ENCODE data around the gene MS4A4A. TPM values are rescaled to one million over a fixed set of nuclear protein-coding genes. Genes with fewer than 3 reads are reported as not detected.
"Not testable (repeated sequence)": the region's sequence is repeated elsewhere in the genome, so short reads cannot be mapped to it uniquely, and the experiment has no call there.

Gene MS4A4A
- polyA plus RNA-seq (ENCODE audit: insufficient read length) = 3.3 TPM
- long read RNA-seq, donor 1 = 0 reads
- long read RNA-seq, donor 2, transcript MS4A4A-201 (7 exons, 1,604 nt) = major isoform, 5 of 7 reads
- long read RNA-seq, donor 2, partial matches to known transcripts = 0 of 7 reads
- long read RNA-seq, donor 2, other reads (novel, unspliced or antisense) = 0 of 7 reads
- long read RNA-seq, donor 3, partial matches to known transcripts = 0 of 2 reads
- long read RNA-seq, donor 3, other reads (novel, unspliced or antisense) = 0 of 2 reads
- long read RNA-seq, donor 4 = 0 reads
- long read RNA-seq, donor 5, partial matches to known transcripts = 0 of 4 reads
- long read RNA-seq, donor 5, other reads (novel, unspliced or antisense) = 0 of 4 reads
- long read RNA-seq, donor 6, partial matches to known transcripts = 0 of 2 reads
- long read RNA-seq, donor 6, other reads (novel, unspliced or antisense) = 0 of 2 reads
- long read RNA-seq, donor 7, partial matches to known transcripts = 0 of 4 reads
- long read RNA-seq, donor 7, other reads (novel, unspliced or antisense) = 0 of 4 reads
- long read RNA-seq, donor 8 = 0 reads

DNA sequence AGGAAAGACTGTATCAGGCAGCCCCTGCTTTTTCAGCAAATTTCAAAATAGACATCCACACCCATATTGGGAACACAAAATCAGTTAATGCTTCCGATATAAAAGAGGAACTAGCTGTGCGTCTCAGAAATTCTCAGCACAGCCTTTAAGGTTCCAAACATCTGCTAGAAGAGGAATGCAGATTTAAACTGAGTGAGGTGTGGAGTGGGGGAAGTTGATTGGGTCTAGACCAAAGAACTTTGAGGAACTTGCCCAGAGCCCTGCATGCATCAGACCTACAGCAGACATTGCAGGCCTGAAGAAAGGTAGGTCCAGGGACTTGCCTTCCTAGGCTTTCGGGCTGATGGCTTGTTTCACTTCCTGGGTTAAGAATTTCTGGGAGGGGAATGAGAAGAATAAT is at the start of gene MS4A4A:
Gene MS4A4A, plus strand, starts transcription at position 255 of the 400 bp plus-strand sequence. Its CDS starts 10 bp downstream, at position 265.
- no peak for DNase-seq

DNA sequence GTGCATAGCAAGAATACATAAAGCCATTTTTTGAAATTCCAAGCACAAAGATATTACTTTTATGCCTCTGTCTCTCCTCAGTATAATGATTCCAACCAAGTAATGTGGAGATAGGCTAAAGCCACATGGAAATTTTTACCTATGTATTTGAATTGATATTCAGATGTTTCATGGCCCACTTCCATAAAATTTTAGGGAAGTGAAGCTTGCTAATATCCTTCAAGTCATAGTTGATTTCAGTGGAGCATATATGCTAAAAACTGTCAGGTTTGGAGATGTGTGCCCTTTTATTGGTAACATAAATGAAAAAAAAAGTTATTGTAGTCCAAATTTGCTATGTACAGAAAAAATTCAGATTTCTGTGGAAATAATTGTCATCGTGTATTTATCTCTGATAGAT is 49.8 kb upstream of the MS4A4A start:
- DNase-seq = no peak

DNA sequence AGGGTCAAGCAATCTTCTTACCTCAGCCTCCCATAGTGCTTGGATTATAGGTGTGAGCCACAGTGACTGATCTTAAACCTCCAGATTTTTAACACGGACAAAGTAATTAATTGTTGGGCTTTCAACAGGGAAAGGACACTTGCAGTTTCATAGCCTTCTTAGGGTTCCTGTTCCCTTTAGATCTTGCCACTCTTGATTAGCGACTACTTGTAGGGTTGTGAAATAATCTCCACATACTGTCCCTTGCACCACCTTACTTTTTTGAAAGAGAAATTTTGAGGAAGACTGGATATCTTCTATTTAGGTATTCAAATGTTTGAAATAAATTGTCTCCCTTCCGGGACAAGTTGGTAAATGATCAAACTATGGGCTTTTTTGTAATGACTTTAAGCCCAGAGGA is 45.1 kb upstream of the MS4A4A start:
- no peak for DNase-seq

DNA sequence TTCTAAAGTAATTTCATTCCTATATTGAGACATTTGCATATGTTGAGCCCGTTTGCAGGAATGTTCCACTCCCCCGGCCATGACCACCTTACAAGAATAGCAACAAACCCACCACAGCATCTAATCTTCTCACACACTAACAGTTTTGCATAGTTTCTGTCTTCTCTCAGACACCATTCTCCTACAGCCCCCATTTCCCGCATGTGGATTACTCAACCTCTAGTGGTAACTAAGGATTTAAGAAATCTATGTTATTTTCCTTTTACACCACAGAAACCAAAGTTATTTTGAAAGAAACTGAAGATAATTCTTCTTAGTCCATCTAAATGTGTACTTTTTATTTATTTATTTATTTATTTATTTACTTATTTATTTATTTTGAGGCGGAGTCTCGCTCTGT is 39.8 kb upstream of the MS4A4A start:
- DNase-seq = no peak

DNA sequence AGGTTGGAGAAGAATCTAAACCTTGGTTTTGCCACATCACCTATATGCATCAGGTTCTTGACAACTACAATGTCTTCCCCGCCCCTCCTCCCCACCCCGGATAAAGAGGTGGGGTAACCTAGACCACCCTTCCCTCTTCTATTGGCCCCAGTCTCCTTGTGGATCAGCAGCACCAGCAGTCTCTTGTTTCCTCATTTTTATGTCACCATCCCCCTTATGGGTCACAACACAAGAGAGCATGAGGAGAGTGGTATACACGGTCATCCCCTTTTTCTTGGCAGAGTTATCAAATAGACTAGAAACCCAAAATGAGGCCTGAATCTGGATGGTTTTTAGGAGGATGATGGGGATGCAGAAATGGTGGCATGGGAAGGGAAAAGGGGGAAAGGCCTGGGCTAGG is 38.7 kb upstream of the MS4A4A start:
- DNase-seq = no peak

DNA sequence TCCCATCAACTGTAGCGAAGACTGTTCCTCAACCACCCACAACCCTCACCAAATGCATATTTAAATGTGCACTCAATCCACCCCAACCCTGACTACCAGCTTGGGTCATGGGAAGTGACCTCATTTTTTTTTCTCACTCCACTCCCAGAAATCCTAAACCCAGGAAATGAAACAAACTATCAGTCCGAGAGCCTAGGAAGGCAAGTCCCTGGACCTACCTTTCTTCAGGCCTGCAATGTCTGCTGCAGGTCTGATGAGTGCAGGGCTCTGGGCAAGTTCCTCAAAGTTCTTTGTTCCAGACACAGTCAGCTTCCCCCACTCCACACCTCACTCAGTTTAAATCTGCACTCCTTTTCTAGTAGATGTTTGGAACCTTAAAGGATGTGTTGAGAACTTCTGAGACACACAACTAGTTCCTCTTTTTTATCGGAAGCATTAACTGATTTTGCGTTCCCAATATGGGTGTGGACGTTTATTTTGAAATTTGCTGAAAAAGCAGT is 37.7 kb upstream of the MS4A4A start, which contains the start of gene MS4A4E:
Gene MS4A4E, minus strand, starts transcription at position 398 of the 500 bp plus-strand sequence. CDS start 13,082 bp downstream, outside the sequence.
- DNase-seq = no peak

DNA sequence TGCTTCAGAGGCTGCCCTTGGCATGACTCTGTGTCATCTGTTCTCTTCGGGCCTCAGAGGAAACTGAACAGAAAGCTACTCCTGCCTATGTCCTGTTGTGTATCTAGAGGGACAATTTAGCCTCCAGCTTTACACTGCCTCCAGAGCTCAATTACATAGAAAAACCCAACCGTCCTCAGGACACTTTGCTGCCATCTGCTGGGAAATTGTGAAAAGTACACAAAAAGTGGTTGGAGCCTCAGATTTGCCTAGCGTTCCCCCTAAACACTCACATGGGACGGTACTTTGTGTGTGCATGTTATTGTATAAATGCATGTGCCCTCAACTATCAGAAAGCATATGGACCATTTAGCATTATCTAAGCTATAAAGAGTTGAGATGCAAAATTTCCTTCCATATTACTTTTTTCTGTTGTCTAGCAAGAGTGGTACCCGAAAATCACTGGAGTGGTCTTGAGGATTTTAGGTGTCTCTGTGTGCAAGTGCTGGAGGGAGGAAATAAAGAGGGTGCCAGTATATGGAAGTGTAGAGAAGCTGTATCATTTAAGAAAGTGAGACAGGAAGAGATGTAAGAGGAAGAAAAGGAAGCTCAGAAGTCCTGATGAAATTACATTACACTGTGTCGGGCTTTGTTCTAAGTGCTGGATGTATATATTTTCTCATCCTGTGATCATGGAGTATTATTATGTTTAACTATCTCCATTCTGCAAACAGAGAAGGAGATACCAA is 28.8 kb upstream of the MS4A4A start:
- peak; percentile 15 for DNase-seq

DNA sequence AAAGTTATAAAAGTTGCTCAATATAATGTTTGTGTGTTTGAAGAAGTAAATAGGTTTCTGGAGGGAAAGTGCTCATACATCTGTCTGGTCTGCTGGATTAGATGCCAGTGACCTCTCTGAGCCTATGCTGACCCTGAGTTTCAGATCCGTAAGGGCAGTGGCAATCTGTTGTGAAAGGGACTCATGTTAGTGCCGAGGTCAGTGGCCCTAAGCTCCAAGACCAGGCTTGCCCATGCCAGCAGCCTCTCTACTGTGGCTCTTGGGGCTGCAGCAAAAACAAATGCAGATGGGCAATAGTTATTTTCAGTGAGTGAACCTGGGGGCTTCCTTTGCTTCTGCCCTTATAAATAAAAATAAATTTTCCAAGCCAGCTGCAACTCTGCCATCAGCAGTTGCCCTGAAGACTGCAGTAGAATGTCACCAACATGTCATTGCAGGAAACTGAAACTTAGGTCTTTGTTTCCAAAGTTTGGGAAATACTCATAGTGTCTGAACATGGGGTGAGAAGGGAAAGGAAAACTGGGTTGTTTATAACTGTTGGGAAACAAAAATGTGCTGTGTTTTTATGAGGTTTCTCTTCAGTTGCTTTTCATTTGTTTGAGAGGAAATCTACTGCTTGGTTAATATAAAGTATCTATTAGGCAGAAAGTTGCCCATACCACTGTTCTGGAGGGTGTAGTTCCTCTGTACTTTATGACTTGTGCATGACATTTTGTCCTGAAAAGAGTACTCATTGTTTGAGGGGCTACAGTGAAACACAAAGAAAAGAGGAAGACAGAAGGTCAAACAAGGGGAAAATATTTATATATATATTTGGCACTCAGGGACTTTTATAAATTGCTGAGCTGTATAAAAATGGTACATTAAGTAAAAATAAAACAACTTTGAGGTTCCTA is 28.0 kb upstream of the MS4A4A start:
- DNase-seq = no peak

DNA sequence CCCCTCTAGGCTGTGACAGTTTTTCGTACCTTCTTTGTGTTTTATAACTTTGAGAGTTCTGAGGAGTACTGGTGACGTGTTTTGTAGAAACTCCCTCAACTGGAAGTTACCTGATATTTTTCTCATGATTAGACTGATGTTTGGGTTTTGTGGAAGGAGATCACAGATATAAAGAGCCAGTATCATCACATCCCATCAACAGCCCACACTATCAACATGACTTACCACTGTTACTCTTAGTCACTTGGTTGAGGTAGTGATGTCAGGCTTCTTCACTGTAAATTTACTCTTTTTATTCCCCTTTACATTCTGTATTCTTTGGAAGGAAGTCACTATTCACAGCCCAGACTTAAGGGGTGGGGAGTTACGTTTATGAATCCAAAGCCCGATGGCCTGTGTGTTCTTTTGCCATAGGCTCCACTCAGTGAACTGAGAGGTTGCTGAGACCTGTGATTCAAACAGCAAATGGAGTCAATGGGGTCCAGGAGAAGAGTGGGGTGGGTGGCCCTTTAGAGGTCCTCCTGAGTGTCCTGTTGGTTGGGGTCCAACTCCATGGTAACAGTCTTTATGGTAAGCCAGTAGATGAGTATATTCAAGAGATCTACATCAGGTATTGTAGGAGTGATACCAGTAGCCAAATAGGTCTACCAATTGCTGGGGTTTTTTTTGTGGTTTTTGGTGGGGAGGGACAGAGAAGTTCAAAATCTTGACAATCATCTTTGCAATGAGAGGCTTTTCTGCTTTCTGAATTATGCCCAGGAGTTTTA is 22.3 kb upstream of the MS4A4A start:
- no peak for DNase-seq

DNA sequence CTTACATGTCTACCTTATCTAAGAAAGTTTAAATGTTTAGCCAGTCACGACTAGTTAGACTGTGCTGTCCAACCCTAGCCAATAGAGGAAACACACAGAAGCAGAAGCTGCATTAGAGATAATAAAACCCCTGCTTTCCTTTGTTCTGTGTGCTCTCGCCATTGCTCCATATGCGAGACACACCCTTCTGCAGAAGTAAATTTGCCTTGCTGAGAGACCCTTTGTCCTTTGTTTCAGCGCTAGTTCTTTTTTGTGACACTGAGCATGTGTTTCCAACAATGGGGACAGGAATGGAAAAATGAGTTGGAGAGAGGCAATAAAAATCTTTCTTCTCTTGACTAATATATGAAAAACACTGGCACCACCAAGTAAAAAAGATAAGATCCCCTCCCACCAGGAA is 19.5 kb upstream of the MS4A4A start:
- DNase-seq = no peak

DNA sequence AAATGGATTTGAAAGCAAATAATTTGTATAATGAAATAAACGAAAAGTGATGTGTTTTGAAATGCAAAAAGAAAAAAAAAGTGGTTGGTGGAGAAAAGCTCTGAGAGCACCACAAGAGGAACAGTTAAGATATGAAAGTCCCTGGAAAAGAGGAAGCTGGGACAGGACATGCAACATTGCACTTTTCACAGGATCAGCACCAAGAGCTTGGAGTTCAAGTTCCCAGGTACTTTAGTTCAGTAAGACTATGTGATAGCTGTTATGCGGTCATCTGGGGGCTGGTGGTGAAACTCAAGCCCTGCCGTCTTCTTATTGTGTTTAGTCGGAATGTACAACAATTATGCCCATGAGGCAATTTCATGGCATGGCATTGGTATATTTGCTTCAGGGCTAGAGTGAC is 17.1 kb upstream of the MS4A4A start:
- no peak for DNase-seq

DNA sequence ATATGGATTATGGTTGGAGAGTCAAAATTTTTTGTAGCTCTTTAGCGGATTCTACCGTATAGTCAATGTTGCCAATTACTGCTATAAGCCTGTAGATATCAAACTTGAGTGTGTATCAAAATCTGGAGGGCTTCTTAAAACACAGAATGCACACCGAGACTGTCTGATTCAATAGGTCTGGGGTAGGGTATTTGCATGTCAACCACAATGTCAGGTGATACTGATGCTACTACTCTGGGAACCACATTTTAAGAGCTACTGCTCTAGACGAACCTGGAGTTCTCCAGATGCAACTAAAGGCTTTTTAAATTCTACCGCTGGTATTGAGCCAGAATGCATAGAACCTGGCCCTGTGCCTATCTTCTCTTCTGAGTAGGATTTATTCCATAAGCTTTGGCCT is 15.8 kb upstream of the MS4A4A start:
- no peak for DNase-seq

DNA sequence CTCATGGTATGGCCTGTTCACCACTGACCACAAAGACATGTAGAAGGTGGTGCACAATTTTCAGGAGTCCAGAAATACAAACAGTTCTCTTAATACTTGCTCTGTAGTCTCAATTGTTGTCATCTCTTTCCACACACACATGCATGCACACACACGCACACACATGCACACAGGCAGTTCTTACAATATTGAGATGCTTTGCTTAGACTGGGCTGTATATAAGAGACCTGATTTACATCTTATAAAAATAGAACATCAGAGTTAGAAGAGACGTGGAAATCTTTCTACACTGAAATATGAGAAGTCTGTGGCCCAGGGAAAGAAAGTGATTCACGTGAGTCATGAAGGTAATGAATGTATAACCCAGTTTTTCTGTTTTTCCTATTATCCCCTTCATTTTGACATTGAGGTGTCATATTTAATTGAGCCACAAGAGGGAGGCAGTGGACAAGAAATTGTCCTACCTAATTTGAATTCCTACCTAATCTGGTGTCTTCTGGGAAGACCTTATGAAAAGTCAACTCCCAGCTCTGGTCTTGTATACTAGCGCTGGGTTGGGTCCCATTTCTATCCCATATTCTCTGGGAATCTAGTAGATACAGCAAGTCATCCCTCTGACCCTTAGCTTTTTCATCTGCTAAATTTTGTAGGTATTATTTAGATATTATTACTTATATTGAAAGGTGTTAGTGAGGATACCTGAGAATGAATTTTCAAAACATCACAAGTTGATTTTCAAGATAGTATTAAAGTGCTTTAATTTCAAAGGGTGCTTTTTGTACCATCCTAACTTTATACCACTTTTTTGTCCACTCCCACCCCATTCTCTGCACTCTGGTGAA is 14.9 kb upstream of the MS4A4A start:
- DNase-seq = peak; percentile 19

DNA sequence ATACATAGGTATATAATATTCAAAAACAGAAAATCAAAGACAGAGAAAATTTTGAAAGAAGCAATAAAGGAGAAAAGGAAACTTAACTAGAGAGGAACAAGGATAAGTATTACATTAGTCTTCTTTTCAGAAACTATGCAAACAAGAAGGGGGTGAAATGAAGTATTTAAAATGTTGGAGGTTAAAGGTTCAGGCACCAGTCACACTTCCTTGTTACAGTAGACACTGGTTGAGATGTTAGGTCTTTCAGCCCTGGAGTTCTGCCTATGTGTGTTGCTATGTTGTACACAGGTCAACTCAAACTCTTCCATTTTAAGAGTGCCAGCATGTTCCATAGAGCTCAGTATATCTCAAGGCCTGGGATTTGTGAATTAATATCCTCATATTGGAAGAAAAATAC is 6.0 kb upstream of the MS4A4A start:
- DNase-seq = no peak

DNA sequence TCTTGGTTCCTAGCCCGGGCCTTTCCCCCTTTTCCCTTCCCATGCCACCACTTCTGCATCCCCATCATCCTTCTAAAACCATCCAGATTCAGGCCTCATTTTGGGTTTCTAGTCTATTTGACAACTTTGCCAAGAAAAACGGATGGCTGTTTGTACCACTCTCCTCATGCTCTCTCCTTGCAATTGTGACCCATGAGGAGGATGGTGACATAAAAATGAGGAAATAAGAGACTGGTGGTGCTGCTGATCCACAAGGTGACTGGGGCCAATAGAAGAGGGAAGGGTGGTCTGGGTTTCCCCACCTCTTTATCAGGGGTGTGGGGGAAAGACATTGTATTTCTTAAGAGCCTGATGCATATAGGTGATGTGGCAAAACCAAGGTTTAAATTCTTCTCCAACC is 1.0 kb downstream of the MS4A4A start:
- DNase-seq = no peak

DNA sequence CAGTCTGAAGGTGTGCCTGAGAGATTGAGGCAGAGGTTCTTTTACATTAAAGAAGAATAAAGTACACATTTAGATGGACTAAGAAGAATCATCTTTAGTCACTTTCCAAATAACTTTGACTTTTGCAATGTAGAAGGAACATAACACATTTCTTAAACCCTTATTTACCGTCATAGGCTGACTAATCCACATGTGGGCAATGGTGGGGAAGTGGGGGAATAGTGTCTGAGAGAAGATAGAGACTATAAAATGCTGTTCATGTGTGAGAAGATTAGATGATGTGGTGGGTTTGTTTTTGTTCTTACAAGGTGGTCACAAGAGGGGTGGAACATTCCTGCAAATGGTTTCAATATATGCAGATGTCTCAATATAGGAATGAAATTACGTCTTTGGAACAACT is 1.8 kb downstream of the MS4A4A start:
- no peak for DNase-seq

DNA sequence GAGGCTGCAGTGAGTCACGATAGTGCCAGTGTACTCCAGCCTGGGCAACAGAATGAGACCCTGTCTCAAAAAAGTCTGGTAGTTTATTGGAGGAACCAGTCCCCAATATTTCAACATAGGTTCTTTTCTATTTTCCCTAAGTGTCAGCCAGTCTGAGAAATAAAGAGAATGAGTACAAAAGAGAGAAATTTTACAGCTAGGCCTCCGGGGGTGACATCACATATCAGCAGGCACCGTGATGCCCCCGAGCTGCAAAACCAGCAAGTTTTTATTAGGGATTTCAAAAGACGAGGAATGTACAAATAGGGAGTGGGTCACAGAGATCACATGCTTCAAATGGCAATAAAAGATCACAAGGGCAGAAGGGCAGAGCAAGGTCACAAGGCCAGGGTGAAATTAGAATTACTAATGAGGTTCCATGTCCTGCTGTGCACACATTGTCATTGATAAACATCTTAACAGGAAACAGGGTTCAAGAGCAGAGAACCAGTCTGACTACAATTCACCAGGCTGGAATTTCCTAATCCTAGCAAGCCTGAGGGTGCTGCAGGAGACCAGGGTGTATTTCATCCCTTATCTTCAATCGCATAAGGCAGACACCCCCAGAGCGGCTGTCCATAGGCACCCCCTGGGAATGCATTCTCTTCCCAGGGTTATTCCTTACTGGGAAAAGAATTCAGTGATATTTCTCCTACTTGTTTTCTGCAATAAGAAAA is 5.1 kb downstream of the MS4A4A start:
- not testable (repeated sequence) for DNase-seq

DNA sequence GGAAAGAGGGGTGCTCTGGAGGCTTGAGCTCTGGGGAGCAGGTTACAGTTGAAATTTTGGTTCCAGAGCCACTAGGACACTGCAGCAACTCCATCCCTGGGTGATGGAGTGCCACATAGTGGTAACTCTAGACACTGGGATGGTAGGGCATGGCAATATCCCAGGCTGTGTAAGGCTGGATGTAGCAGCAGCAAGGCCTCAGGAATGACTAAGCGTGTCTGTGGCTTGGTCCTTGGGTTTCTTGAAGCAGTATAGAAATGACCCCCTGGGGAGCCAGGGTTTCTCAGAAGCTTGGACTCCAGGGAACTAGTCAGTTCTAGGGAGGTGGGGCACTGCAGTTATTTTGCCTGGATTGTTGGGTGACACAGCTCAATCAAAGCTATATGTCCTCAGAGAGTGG is 8.1 kb downstream of the MS4A4A start:
- no peak for DNase-seq

DNA sequence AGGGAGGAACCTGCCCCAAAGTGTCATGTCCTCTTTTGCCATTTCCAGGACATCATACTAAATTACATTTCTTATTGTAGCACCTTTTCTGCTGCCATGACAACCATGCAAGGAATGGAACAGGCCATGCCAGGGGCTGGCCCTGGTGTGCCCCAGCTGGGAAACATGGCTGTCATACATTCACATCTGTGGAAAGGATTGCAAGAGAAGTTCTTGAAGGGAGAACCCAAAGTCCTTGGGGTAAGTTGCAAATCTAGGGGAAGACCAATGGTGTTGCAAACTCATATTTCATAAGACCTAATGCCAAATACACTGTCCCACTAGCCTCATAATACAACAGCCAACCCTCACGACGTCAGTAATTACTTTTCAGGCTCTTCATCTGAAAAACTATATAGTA is 11.7 kb downstream of the MS4A4A start:
- DNase-seq = no peak
